Fibroblast of lung (primary cell): ENCODE results near the gene RUNX1. TPM values are rescaled to one million over a fixed set of nuclear protein-coding genes. Genes with fewer than 3 reads are reported as not detected.
A peak's percentile ranks its signal among the peaks of the same experiment; 100 is the strongest.

Source experiments
- DNase-seq, 2 donors: peaks; one replicate each; pipeline versions ENCODE4 v3.0.0 to v3.0.0-alpha.2; 2010; ENCODE audit warnings: low read depth in 2 of 2
- H2AFZ ChIP-seq: 2 replicates; pipeline ENCODE4 v1.5.1; 2012; ENCODE audit warnings: low read length, control low read depth, inconsistent platforms
- H3K27ac ChIP-seq: 2 replicates; pipeline ENCODE4 v1.5.1; 2011; ENCODE audit warnings: low read length, control low read depth; ENCODE audit not compliant: insufficient read depth
- H3K27me3 ChIP-seq: 2 replicates; pipeline ENCODE4 v1.5.1; 2011; ENCODE audit warnings: mild to moderate bottlenecking, low read length; ENCODE audit not compliant: control insufficient read depth, insufficient read depth
- H3K36me3 ChIP-seq: 2 replicates; pipeline ENCODE4 v1.5.1; 2011; ENCODE audit warnings: low read length; ENCODE audit not compliant: control insufficient read depth, insufficient read depth
- H3K4me1 ChIP-seq: 2 replicates; pipeline ENCODE4 v1.5.1; 2011; ENCODE audit warnings: low read length; ENCODE audit not compliant: control insufficient read depth, insufficient read depth; ENCODE audit errors: extremely low read depth
- H3K4me2 ChIP-seq: 2 replicates; pipeline ENCODE4 v1.5.1; 2011; ENCODE audit warnings: low read length, control low read depth; ENCODE audit not compliant: insufficient read depth; ENCODE audit errors: extremely low read depth
- H3K4me3 ChIP-seq, 4 experiments: fragments of 200-600 bp in 1 of 4; sonication (generic) in 1 of 4; replicated peaks in 1 of 4; 2 replicates each; pipeline ENCODE4 v1.5.1; 2011 to 2016; ENCODE audit warnings: low read length in 4 of 4, low read depth in 3 of 4, mild to moderate bottlenecking in 3 of 4, control low read depth in 2 of 4, inconsistent platforms in 1 of 4, mixed read lengths in 1 of 4; ENCODE audit not compliant: insufficient read depth in 1 of 4; ENCODE audit errors: control extremely low read depth in 1 of 4
- H3K79me2 ChIP-seq: 2 replicates; pipeline ENCODE4 v1.5.1; 2012; ENCODE audit warnings: mild to moderate bottlenecking, low read length, inconsistent platforms; ENCODE audit not compliant: control insufficient read depth, insufficient read depth
- H3K9ac ChIP-seq: 2 replicates; pipeline ENCODE4 v1.5.1; 2011; ENCODE audit warnings: mild to moderate bottlenecking, low read length, control low read depth; ENCODE audit not compliant: insufficient read depth
- H3K9me3 ChIP-seq: 2 replicates; pipeline ENCODE4 v1.5.1; 2012; ENCODE audit warnings: low read depth, low read length; ENCODE audit not compliant: control insufficient read depth, insufficient read depth
- H4K20me1 ChIP-seq: 2 replicates; pipeline ENCODE4 v1.5.1; 2011; ENCODE audit warnings: low read length; ENCODE audit not compliant: control insufficient read depth, insufficient read depth; ENCODE audit errors: extremely low read depth
- CTCF ChIP-seq, 2 donors: IDR thresholded peaks in 1 of 2; conservative IDR thresholded peaks in 1 of 2; 1 replicate in 1 of 2; 2 replicates in 1 of 2; pipeline ENCODE4 v1.5.1; 2011 to 2012; ENCODE audit warnings: low read length in 2 of 2, control low read depth in 1 of 2, inconsistent platforms in 1 of 2, low read depth in 1 of 2, mild to moderate bottlenecking in 1 of 2
- EZH2 ChIP-seq: IDR thresholded peaks from 2 replicates; pipeline ENCODE4 v1.5.1; 2012; ENCODE audit warnings: low read length, control low read depth, mild to moderate bottlenecking; ENCODE audit errors: missing control alignments
- polyA plus RNA-seq, 2 donors: library from polyadenylated mRNA; depleted of rRNA in 1 of 2; stranded (reverse) in 1 of 2; unstranded in 1 of 2; fragments of >200 nt; gene quantifications; 2 replicates each; pipeline ENCODE4 v1.2.1, GENCODE V29; 2011 to 2012; ENCODE audit warnings: missing spikeins in 1 of 2
- total RNA-seq: library from RNA; depleted of rRNA; stranded (reverse); fragments of >200 nt; gene quantifications from 2 replicates; pipeline ENCODE4 v1.2.1, GENCODE V29; 2014

Gene RUNX1
- total and polyA plus RNA-seq, 2 donors (not counting 1 experiment from before 2014, with no cell fraction given), result 23.1 to 41.6 TPM

- H4K20me1 ChIP-seq, result no peaks in the 10 kb centered on the region
- H3K27me3 ChIP-seq, result no peaks in the 10 kb centered on the region
- peaks cover 3% of the 10 kb centered on the region for H3K4me1 ChIP-seq
- H3K9me3 ChIP-seq, result no peaks in the 10 kb centered on the region
- H2AFZ ChIP-seq, result no peak overlapping the region
- no peak for DNase-seq
- no peaks in the 10 kb centered on the region for H3K79me2 ChIP-seq
- H3K4me3 ChIP-seq, result no peak overlapping the region
- TF ChIP-seq EZH2, result no peak
- TF ChIP-seq CTCF (conservative IDR thresholded peaks at IDR 0.05 in 1 of 2, IDR thresholded peaks at IDR 0.05 in 1 of 2; ENCODE audit: low read depth in 1 of 2, low read length in 2 of 2), result no peak
- H3K9ac ChIP-seq, result no peak overlapping the region
- no peak overlapping the region for H3K27ac ChIP-seq
- H3K4me2 ChIP-seq, result no peak overlapping the region
- no peaks in the 10 kb centered on the region for H3K36me3 ChIP-seq
Observed at GRCh38 chr21:34894401-34894800, 154.7 kb downstream of the RUNX1 start.

- peaks cover 3% of the 10 kb centered on the region for H3K4me1 ChIP-seq
- H3K4me3 ChIP-seq, result peak overlapping the region; percentile 36 to 75 (median 54)
- TF ChIP-seq CTCF (conservative IDR thresholded peaks at IDR 0.05 in 1 of 2, IDR thresholded peaks at IDR 0.05 in 1 of 2; ENCODE audit: low read depth in 1 of 2, low read length in 2 of 2), result no peak
- no peak for TF ChIP-seq EZH2
- H4K20me1 ChIP-seq, result no peaks in the 10 kb centered on the region
- peak overlapping the region; percentile 92 for H3K27ac ChIP-seq
- H3K4me2 ChIP-seq, result peak overlapping the region; percentile 81
- H3K36me3 ChIP-seq, result no peaks in the 10 kb centered on the region
- peaks cover 13% of the 10 kb centered on the region for H3K79me2 ChIP-seq
- no peak overlapping the region for H2AFZ ChIP-seq
- DNase-seq, result peak; percentile 54 to 65
- H3K9me3 ChIP-seq, result no peaks in the 10 kb centered on the region
- no peak overlapping the region for H3K9ac ChIP-seq
- no peaks in the 10 kb centered on the region for H3K27me3 ChIP-seq
Observed at GRCh38 chr21:34892209-34892608, 156.9 kb downstream of the RUNX1 start.

- Histone ChIP-seq H3K27ac (peak overlapping the region; percentile 92), H3K4me3 (peak overlapping the region; percentile 48 to 75 (median 55)), H3K4me2 (peak overlapping the region; percentile 81), H3K27me3 (no peaks in the 10 kb centered on the region), H2AFZ (no peak overlapping the region), H3K79me2 (peaks cover 20% of the 10 kb centered on the region), H3K36me3 (no peaks in the 10 kb centered on the region), H3K4me1 (peaks cover 3% of the 10 kb centered on the region), H3K9me3 (no peaks in the 10 kb centered on the region), H3K9ac (peak overlapping the region; percentile 99), H4K20me1 (no peaks in the 10 kb centered on the region)
- TF ChIP-seq CTCF (conservative IDR thresholded peaks at IDR 0.05 in 1 of 2, IDR thresholded peaks at IDR 0.05 in 1 of 2; ENCODE audit: low read depth in 1 of 2, low read length in 2 of 2) (no peak), EZH2 (no peak)
- no peak for DNase-seq
Observed at GRCh38 chr21:34891613-34891943, 157.5 kb downstream of the RUNX1 start.
